Measurements from ENCODE around the gene SGPP2. TPM values are rescaled to one million over a fixed set of nuclear protein-coding genes. Genes with fewer than 3 reads are reported as not detected.

The SGPP2 gene
- total RNA-seq, 1 experiment from 2014 or later = not detected

- peak; percentile 73 for TF ChIP-seq CTCF (conservative IDR thresholded peaks at IDR 0.05; ENCODE audit: low read depth, low read length)
- no peak for TF ChIP-seq EZH2 (IDR thresholded peaks at IDR 0.05; ENCODE audit: low read length, unreplicated experiment)
- no peak for TF ChIP-seq EZH2phosphoT487 (IDR thresholded peaks at IDR 0.05; ENCODE audit: borderline replicate concordance, low read length)
- no TSS peak for BruUV-seq (replicated peaks)
- Histone ChIP-seq H4K20me1 (ENCODE audit: low read length) (no peaks in the 10 kb centered on the region), H3K36me3 (ENCODE audit: low read depth, low read length) (peaks cover 2% of the 10 kb centered on the region; the same call in 1 of the 2 replicates), H3F3A (ENCODE audit: low read length, unreplicated experiment) (no peaks in the 10 kb centered on the region), H3K9me3 (ENCODE audit: low read length) (no peaks in the 10 kb centered on the region), H3K9ac (ENCODE audit: low read length) (no peak overlapping the region), H3K4me3 (ENCODE audit: low read length) (no peak overlapping the region), H3K9me2 (replicated peaks; ENCODE audit: low read length) (no peaks in the 10 kb centered on the region), H3K27me3 (ENCODE audit: low read length) (no peaks in the 10 kb centered on the region), H3K27ac (ENCODE audit: low read length) (no peak overlapping the region), H3K79me2 (ENCODE audit: low read length) (no peaks in the 10 kb centered on the region), H2AFZ (ENCODE audit: low read length) (no peak overlapping the region), H3K4me1 (ENCODE audit: insufficient read depth, low read length) (no peaks in the 10 kb centered on the region), H3K4me2 (ENCODE audit: low read length) (no peak overlapping the region)
- ATAC-seq (peak; percentile 78), DNase-seq (peak; percentile 59)
- CTCF ChIA-PET = interaction anchor here (0.6 to 1.2 kb wide), 3 partner anchors 110 to 524 kb away, joined by 3 to 5 read pairs (median 3); no protein-coding TSS in a partner anchor
- intact Hi-C loops (cut with micrococcal nuclease) = no loop called here
- POLR2A ChIA-PET (ENCODE audit: unreplicated experiment) = no interaction called here
Observed at GRCh38 chr2:222561817-222562645, 137.7 kb downstream of the SGPP2 start.

- Histone ChIP-seq H3K9me3 (ENCODE audit: low read length) (no peaks in the 10 kb centered on the region), H4K20me1 (ENCODE audit: low read length) (no peaks in the 10 kb centered on the region), H3K4me2 (ENCODE audit: low read length) (no peak overlapping the region), H3F3A (ENCODE audit: low read length, unreplicated experiment) (no peaks in the 10 kb centered on the region), H3K27ac (ENCODE audit: low read length) (no peak overlapping the region), H2AFZ (ENCODE audit: low read length) (no peak overlapping the region), H3K4me3 (ENCODE audit: low read length) (no peak overlapping the region), H3K9me2 (replicated peaks; ENCODE audit: low read length) (no peaks in the 10 kb centered on the region), H3K4me1 (ENCODE audit: insufficient read depth, low read length) (no peaks in the 10 kb centered on the region), H3K9ac (ENCODE audit: low read length) (no peak overlapping the region), H3K36me3 (ENCODE audit: low read depth, low read length) (peaks cover 12% of the 10 kb centered on the region), H3K27me3 (ENCODE audit: low read length) (no peaks in the 10 kb centered on the region), H3K79me2 (ENCODE audit: low read length) (no peaks in the 10 kb centered on the region)
- CTCF ChIA-PET = no interaction called here
- DNase-seq (no peak), ATAC-seq (no peak)
- intact Hi-C loops (cut with micrococcal nuclease) = no loop called here
- TF ChIP-seq EZH2 (IDR thresholded peaks at IDR 0.05; ENCODE audit: low read length, unreplicated experiment) (no peak), CTCF (conservative IDR thresholded peaks at IDR 0.05; ENCODE audit: low read depth, low read length) (no peak), EZH2phosphoT487 (IDR thresholded peaks at IDR 0.05; ENCODE audit: borderline replicate concordance, low read length) (no peak)
- POLR2A ChIA-PET (ENCODE audit: unreplicated experiment) = no interaction called here
- BruUV-seq (replicated peaks) = no TSS peak
Observed at GRCh38 chr2:222563106-222563718, 138.9 kb downstream of the SGPP2 start.

- H3F3A ChIP-seq (ENCODE audit: low read length, unreplicated experiment) = no peaks in the 10 kb centered on the region
- no peak overlapping the region for H3K4me2 ChIP-seq (ENCODE audit: low read length)
- intact Hi-C loops (cut with micrococcal nuclease) = no loop called here
- H4K20me1 ChIP-seq (ENCODE audit: low read length) = no peaks in the 10 kb centered on the region
- ChIA-PET POLR2A (ENCODE audit: unreplicated experiment) (no interaction called here), CTCF (interaction anchor here (0.7 kb wide), 1 partner anchor 990 kb away, joined by 3 read pairs; no protein-coding TSS in a partner anchor)
- H3K4me1 ChIP-seq (ENCODE audit: insufficient read depth, low read length) = peaks cover 6% of the 10 kb centered on the region
- BruUV-seq (replicated peaks) = no TSS peak
- H3K27me3 ChIP-seq (ENCODE audit: low read length) = no peaks in the 10 kb centered on the region
- H2AFZ ChIP-seq (ENCODE audit: low read length) = no peak overlapping the region
- H3K79me2 ChIP-seq (ENCODE audit: low read length) = no peaks in the 10 kb centered on the region
- H3K36me3 ChIP-seq (ENCODE audit: low read depth, low read length) = peaks cover 14% of the 10 kb centered on the region
- H3K9me3 ChIP-seq (ENCODE audit: low read length) = no peaks in the 10 kb centered on the region
- no peak overlapping the region for H3K9ac ChIP-seq (ENCODE audit: low read length)
- TF ChIP-seq EZH2phosphoT487 (IDR thresholded peaks at IDR 0.05; ENCODE audit: borderline replicate concordance, low read length) = no peak
- no peak for TF ChIP-seq CTCF (conservative IDR thresholded peaks at IDR 0.05; ENCODE audit: low read depth, low read length)
- no peak for TF ChIP-seq EZH2 (IDR thresholded peaks at IDR 0.05; ENCODE audit: low read length, unreplicated experiment)
- DNase-seq = no peak
- no peak for ATAC-seq
- H3K9me2 ChIP-seq (replicated peaks; ENCODE audit: low read length) = no peaks in the 10 kb centered on the region
- H3K4me3 ChIP-seq (ENCODE audit: low read length) = no peak overlapping the region
- no peak overlapping the region for H3K27ac ChIP-seq (ENCODE audit: low read length)
Observed at GRCh38 chr2:222563936-222564335, 139.6 kb downstream of the SGPP2 start.

Data from PC-3 (cell line).